Airway epithelial cell (primary cell): Measurements from ENCODE around the gene ZSWIM6. TPM values are rescaled to one million over a fixed set of nuclear protein-coding genes. Genes with fewer than 3 reads are reported as not detected.

ENCODE experiments used
- total RNA-seq: library from RNA; depleted of rRNA; stranded (reverse); fragments of >200 nt; gene quantifications from 2 replicates; pipeline ENCODE4 v1.2.3, GENCODE V29; 2015

ZSWIM6 gene
- 4.5 and 6.3 TPM in 2 replicates for total RNA-seq

GRCh38 chr5:61331407-61332357 lies at the start of gene ZSWIM6:
TSS of gene ZSWIM6 (plus strand) at chr5:61332258. CDS start at chr5:61332273, 15 bp downstream.

Other genes starting within 250 kb of the ZSWIM6 start
- gene SMIM15, start 169.8 kb upstream of the ZSWIM6 start, total RNA-seq = 26.6 and 31.6 TPM in 2 replicates